GM18519 (cell line): ENCODE measurements around the gene SORBS2.

Experiments used
- ATAC-seq: cut with Tn5 transposase; IDR thresholded peaks from one replicate; pipeline ENCODE4 v1.9.1; 2021; ENCODE audit warnings: mild to moderate bottlenecking, moderate library complexity; ENCODE audit not compliant: unreplicated experiment, low FRiP score

SORBS2 gene

GRCh38 chr4:185536411-185536709, 275.6 kb downstream of the SORBS2 start:
- ATAC-seq, result no peak

DNA sequence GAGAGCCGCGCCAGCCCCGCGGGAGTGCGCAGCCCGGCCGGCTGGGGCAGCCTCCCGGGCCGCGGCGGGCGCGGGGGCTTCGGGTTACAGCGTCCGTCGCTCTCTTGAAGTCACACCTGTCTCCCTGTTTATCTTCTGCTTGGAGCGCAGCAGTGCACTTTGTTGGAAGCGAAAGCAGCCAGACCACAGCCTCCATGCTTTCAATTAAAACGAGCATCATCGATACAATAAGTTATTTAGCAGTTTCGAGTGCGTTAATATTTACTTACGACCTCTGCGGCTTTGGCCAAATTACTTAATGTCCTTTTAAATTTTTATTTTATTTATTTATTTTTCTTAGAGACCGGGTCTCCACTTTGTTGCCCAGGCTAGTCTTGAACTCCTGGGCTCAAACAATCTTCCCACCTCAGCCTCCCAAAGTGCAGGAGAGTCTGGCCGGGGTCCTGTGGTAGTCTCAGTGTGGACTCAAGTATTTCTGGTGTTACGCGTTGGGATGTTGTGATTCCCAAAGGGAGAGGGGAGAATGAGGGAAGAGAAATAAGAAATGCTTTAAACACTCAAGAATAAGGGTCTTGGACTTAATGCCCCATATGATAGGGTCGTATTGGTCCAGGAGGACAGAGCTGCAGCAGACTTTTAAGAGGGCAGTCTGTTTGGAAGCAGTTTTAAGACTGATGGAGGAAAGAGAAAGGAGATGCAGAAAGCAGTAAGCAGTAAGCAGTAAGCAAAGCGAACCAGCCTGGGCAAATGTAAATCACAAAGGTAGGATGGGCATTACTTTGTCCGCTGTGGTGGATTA, 276.2 kb downstream of the SORBS2 start:
- ATAC-seq, result no peak
